ENCODE measurements around the gene OR11L1.

Gene OR11L1

GRCh38 chr1:247841796-247842195, at the start of gene OR11L1:
OR11L1 (minus strand) TSS chr1:247841896; CDS start chr1:247841896, 0 bp downstream.
- no peak within 1 kb of the TSS for H3K4me3 ChIP-seq (replicated peaks; ENCODE audit: low read depth, low read length)
- DNase-seq (ENCODE audit: low read depth), result no peak
- TF ChIP-seq CTCF (IDR thresholded peaks at IDR 0.05; ENCODE audit: low read length, missing control alignments), result no peak

- no peak for TF ChIP-seq CTCF (IDR thresholded peaks at IDR 0.05; ENCODE audit: low read length, missing control alignments)
- H3K4me3 ChIP-seq (replicated peaks; ENCODE audit: low read depth, low read length), result no peak overlapping the region
- no peak for DNase-seq (ENCODE audit: low read depth)
Measured at GRCh38 chr1:247884797-247885413, 43.2 kb upstream of the OR11L1 start.

GRCh38 chr1:247883346-247883745, 41.6 kb upstream of the OR11L1 start:
- H3K4me3 ChIP-seq (replicated peaks; ENCODE audit: low read depth, low read length), result no peak overlapping the region
- no peak for TF ChIP-seq CTCF (IDR thresholded peaks at IDR 0.05; ENCODE audit: low read length, missing control alignments)
- no peak for DNase-seq (ENCODE audit: low read depth)

GRCh38 chr1:247865416-247865815, 23.7 kb upstream of the OR11L1 start:
- TF ChIP-seq CTCF (IDR thresholded peaks at IDR 0.05; ENCODE audit: low read length, missing control alignments), result no peak
- no peak for DNase-seq (ENCODE audit: low read depth)
- H3K4me3 ChIP-seq (replicated peaks; ENCODE audit: low read depth, low read length), result no peak overlapping the region

- TF ChIP-seq CTCF (IDR thresholded peaks at IDR 0.05; ENCODE audit: low read length, missing control alignments), result no peak
- no peak overlapping the region for H3K4me3 ChIP-seq (replicated peaks; ENCODE audit: low read depth, low read length)
- DNase-seq (ENCODE audit: low read depth), result no peak
Measured at GRCh38 chr1:247864644-247865043, 22.9 kb upstream of the OR11L1 start.

GRCh38 chr1:247862756-247863155, 21.1 kb upstream of the OR11L1 start:
- no peak for DNase-seq (ENCODE audit: low read depth)
- TF ChIP-seq CTCF (IDR thresholded peaks at IDR 0.05; ENCODE audit: low read length, missing control alignments), result no peak
- no peak overlapping the region for H3K4me3 ChIP-seq (replicated peaks; ENCODE audit: low read depth, low read length)

- no peak for DNase-seq (ENCODE audit: low read depth)
- no peak for TF ChIP-seq CTCF (IDR thresholded peaks at IDR 0.05; ENCODE audit: low read length, missing control alignments)
- peak overlapping the region; percentile 32 for H3K4me3 ChIP-seq (replicated peaks; ENCODE audit: low read depth, low read length)
Measured at GRCh38 chr1:247857985-247858619, 16.4 kb upstream of the OR11L1 start.

Data from fibroblast of pulmonary artery (primary cell).